Measurements from ENCODE around the gene ADORA1.

The ADORA1 gene

GRCh38 chr1:203127666-203128430 lies at the start of gene ADORA1:
TSS of gene ADORA1 (plus strand) at chr1:203127726. CDS start at chr1:203128842, 1,116 bp downstream.
- DNase-seq: no peak

DNA sequence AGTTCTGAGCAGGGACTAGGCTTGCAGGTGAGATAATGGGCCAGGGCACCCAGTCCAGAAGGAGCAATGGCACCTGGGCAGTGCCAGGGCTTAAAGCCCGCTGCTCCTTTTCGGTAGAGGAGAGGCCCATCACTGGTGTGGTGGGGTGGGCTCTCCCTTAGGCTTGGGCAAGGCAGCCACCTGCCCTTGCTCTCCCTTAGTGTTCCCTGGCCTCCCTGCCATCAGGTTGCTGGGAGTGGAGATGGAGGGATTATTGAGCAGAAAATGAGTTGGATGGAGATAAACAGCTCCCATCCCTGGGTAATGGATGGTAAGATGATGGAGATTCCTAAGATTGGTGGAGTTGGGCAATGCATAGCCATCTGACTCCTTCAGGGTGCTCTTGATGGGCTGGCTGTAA lies 49.6 kb upstream of the ADORA1 start:
- DNase-seq: no peak

- no peak for DNase-seq
Observed at GRCh38 chr1:203078478-203078877, 49.0 kb upstream of the ADORA1 start.

- DNase-seq: no peak
Observed at GRCh38 chr1:203080456-203080855, 47.1 kb upstream of the ADORA1 start.

DNA sequence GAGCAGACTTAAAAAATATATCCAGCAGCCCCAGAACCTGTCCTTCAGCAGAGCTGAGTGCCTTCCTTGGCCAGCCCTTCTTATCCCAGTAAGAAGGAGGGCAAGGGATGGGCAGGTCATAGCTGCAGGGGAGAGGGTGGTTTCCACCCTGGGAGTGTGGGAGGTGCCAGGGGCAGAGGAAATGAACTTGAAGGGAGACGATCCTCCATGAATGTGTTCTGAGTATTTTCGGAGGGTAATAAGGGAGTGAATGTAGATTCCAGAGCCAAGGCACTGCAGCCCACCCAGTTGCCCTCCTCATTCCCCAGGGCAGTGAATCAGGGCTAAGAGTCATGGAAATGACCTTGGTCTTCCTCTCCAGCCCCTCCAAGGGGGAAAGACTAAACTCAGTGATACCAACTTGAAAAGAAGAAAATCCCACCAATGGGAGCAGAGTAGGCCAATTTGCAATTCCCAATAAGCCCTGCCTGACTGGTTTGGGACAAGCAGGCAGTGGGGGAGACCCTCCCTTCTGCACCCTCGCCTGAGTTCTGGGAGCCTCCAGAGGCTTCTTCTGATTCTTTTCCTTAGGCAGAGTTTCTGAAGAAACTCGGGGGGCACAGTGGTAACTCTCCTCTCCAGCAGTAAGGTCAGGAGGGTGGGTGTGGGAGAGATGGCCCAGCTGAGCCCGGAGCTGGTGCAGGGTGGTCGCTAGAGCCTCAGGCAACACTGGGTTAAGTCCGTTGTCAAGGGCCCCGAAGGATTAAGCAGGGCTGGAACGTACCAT lies 45.9 kb upstream of the ADORA1 start:
- no peak for DNase-seq

GRCh38 chr1:203082231-203082505 lies 45.4 kb upstream of the ADORA1 start:
- no peak for DNase-seq

DNA sequence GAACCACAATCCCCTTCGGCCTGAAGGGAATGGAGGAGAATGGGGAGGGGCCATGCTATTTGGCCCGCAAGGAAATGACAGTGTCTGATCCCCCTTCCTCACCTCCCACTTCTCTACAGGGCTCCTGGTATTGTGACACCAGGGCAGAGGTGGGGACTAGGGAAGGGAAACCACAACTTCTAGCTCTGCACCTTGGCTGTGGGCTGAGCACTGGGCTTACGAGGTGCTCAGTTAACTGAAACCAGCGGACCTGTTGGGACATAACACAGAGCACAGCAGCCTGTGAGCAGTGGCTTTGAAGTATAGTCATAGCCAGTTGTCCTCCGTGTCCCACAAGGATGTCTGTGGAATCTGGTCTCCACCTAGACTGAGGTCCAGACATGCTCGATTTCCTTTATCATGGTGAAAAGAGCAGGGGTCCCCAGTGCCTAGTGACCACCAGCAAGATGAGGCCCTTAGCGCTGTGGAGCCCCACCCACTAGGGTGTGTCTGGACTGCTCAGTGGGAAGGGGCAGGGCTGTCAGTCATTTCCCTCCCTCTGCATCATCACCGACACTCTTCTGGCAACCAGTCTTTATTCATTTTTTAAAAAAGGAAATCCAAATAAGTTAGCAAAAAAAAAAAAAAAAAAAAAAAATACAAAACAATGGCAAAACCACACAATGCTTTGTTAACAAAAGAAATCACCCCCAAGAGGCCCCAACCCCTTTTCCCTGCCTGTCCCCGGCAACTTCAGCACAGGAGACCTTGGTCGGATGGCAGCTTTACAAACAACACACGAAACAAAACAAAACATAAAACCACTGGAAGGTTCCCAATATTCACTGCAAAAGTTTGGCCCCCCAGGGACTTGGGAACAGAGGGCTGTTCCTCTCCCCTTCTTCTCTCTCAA lies 44.7 kb upstream of the ADORA1 start:
- no peak for DNase-seq

- no peak for DNase-seq
Observed at GRCh38 chr1:203083463-203083921, 44.0 kb upstream of the ADORA1 start.

- DNase-seq: no peak
Observed at GRCh38 chr1:203084588-203085527, 42.7 kb upstream of the ADORA1 start.

DNA sequence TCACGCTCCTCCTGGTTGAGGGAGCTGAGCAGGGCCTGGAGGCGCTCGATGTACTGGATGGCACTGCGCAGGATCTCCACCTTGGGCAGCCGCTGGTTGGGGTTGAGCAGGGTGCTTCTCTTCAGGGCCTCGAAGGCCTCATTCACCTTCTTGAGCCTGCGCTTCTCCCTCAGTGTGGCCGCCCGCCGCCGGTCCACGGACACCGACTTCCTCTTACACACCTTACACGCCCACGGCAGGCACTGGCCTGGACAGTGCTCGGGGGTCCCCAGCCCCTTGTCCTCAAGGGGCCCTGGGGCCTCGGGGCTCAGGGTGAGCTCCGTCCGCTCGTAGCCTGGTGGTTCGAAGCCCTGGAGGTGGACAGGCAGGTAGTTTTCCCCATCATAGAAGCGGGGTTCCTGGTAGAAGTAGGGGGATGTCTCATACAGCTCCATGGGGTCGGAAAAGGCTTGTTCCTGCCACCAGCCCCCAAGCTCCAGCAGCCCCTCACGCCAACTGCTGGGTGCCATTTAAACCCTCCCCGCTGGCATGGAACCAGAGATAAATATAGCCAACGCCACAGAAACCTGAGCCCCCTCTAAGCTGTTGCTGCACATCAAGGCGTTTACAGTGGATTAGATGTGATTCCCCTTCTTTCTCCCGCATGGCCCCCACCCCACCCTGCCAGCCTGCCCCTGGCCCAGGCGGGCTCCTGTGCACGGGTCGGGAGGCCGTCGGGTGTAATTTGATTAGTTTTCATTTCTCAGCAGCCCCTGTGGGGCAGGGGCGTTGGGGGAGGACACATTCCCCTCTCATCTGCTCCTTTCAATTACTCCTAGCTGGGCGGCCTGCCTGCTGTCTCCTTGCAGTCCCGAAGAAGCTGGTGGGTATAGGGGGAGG lies 41.8 kb upstream of the ADORA1 start, which contains the start of gene MYOG:
Gene MYOG, minus strand, starts transcription at position 485 of the 879 bp plus-strand sequence. Its CDS starts 51 bp downstream, at position 434.
- DNase-seq: no peak

DNA sequence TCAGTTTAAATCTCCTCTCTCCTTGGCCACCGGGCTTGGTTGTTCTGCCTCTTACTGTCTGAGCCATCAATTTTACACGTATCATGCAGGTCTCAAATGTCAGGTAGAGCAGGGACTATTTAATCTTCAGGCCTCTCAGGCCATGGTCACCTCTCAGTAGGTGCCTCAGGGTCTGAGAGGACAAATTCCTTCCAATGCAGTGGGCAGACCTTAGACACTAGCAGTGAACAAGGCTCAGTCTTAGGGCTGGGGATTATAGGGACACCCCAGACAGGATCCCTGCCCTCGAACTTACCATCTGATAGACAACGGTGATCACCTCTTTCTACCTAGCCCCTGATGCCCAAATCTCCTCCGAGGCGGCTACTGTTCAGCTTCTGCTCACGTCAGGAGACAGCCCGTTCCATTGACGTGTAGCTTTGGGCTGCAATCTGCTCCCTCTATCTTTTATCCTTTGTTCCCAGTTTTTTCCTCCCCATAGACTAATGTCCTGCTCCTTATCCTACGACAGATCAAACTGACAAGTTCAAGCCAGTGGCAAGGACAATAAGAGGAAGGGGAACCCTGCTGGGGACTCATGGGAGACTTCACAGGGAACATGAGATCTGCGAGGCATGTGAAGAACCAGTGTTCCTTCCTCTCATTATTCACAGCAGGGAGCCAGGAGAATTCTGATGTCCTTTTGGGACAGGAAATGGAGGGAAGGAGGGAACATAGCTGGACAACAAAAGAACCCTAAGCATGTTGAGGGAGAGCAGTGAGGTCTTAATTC lies 40.3 kb upstream of the ADORA1 start:
- DNase-seq: no peak

GRCh38 chr1:203088441-203088840 lies 39.1 kb upstream of the ADORA1 start:
- DNase-seq: no peak

DNA sequence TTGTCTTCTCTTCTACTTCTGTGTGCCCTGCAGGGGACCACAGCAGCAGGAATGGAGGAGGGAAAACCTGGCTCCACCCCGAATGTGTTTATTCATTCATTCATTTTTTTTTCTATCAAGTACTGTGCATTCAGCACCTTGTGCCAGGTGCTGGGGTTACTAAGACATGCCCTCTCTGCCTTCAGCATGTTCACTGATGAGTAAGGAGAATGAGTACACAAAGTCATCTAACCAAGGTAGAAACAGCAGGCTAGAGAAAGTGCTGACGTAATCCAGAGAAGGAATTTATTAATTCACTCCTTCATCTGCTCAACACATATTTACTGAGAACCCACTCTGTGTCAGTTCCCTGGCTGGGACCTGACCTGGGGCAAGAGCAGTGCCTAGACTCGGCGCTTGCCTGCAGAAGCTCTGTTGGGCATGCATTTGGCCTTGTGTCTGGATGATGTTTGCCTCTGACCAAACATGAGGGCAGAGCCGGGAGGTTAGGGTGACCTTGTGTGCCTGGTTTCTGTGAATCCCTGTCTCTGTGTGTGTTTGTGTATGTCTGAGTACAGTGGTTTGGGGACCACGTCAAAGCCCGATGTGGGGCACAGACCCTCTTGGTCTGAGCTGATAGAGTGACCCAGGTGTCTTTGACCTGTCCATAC lies 38.4 kb upstream of the ADORA1 start:
- DNase-seq: no peak

GRCh38 chr1:203089651-203090045 lies 37.9 kb upstream of the ADORA1 start:
- no peak for DNase-seq

GRCh38 chr1:203090421-203091198 lies 36.9 kb upstream of the ADORA1 start:
- DNase-seq: no peak

- no peak for DNase-seq
Observed at GRCh38 chr1:203091199-203091477, 36.4 kb upstream of the ADORA1 start.

- DNase-seq: no peak
Observed at GRCh38 chr1:203091761-203092330, 35.7 kb upstream of the ADORA1 start.

- no peak for DNase-seq
Observed at GRCh38 chr1:203093754-203094410, 33.6 kb upstream of the ADORA1 start.
